Measurements from ENCODE around the gene MBD4. TPM values are rescaled to one million over a fixed set of nuclear protein-coding genes. Genes with fewer than 3 reads are reported as not detected.
A peak's percentile ranks its signal among the peaks of the same experiment; 100 is the strongest.

Gene MBD4
- total RNA-seq, 1 donor from 2014 or later: 22.8 TPM

- Histone ChIP-seq H3K79me2 (ENCODE audit: insufficient read depth, low read length) (peaks cover 35% of the 10 kb centered on the region), H3K9me3 (ENCODE audit: insufficient read depth, low read depth, low read length) (no peaks in the 10 kb centered on the region), H2AFZ (ENCODE audit: low read depth, low read length) (no peak overlapping the region), H3K4me3 (ENCODE audit: insufficient read depth, low read depth, low read length) (no peak overlapping the region), H3K4me2 (ENCODE audit: low read length) (no peak overlapping the region), H3K36me3 (ENCODE audit: insufficient read depth, low read length) (no peaks in the 10 kb centered on the region), H3K4me1 (ENCODE audit: insufficient read depth, low read length) (peaks cover 18% of the 10 kb centered on the region), H3K9ac (ENCODE audit: low read length) (no peak overlapping the region), H3K27ac (ENCODE audit: low read depth, low read length) (no peak overlapping the region), H3K27me3 (ENCODE audit: insufficient read depth, low read length) (no peaks in the 10 kb centered on the region), H4K20me1 (ENCODE audit: insufficient read depth, low read length) (peaks cover 4% of the 10 kb centered on the region)
- Mint-ChIP-seq H3K9me3 (ENCODE audit: unreplicated experiment) (no peaks in the 10 kb centered on the region), H3K4me1 (ENCODE audit: low read depth, unreplicated experiment) (peaks cover 26% of the 10 kb centered on the region), H3K4me3 (ENCODE audit: unreplicated experiment) (no peak overlapping the region), H3K27me3 (ENCODE audit: low read depth, unreplicated experiment) (no peaks in the 10 kb centered on the region), H3K27ac (ENCODE audit: unreplicated experiment) (no peak overlapping the region), H3K36me3 (ENCODE audit: low read depth, unreplicated experiment) (no peaks in the 10 kb centered on the region)
- TF ChIP-seq EZH2 (IDR thresholded peaks at IDR 0.05; ENCODE audit: insufficient read depth, low read length): no peak
- no peak for TF ChIP-seq CTCF (IDR thresholded peaks at IDR 0.05; ENCODE audit: insufficient read depth, low read depth, low read length)
- FAIRE-seq (no peak), DNase-seq (ENCODE audit: low read depth) (no peak)
Observed at GRCh38 chr3:129442947-129443346, 3.2 kb upstream of the MBD4 start.

GRCh38 chr3:129442486-129442885 lies 2.7 kb upstream of the MBD4 start:
- Mint-ChIP-seq H3K27ac (ENCODE audit: unreplicated experiment) (no peak overlapping the region), H3K36me3 (ENCODE audit: low read depth, unreplicated experiment) (no peaks in the 10 kb centered on the region), H3K4me1 (ENCODE audit: low read depth, unreplicated experiment) (peaks cover 26% of the 10 kb centered on the region), H3K9me3 (ENCODE audit: unreplicated experiment) (no peaks in the 10 kb centered on the region), H3K4me3 (ENCODE audit: unreplicated experiment) (no peak overlapping the region), H3K27me3 (ENCODE audit: low read depth, unreplicated experiment) (no peaks in the 10 kb centered on the region)
- Histone ChIP-seq H3K4me3 (ENCODE audit: insufficient read depth, low read depth, low read length) (no peak overlapping the region), H3K36me3 (ENCODE audit: insufficient read depth, low read length) (peaks cover 3% of the 10 kb centered on the region), H3K79me2 (ENCODE audit: insufficient read depth, low read length) (peaks cover 38% of the 10 kb centered on the region), H3K4me2 (ENCODE audit: low read length) (no peak overlapping the region), H3K9me3 (ENCODE audit: insufficient read depth, low read depth, low read length) (no peaks in the 10 kb centered on the region), H2AFZ (ENCODE audit: low read depth, low read length) (no peak overlapping the region), H3K27ac (ENCODE audit: low read depth, low read length) (no peak overlapping the region), H3K27me3 (ENCODE audit: insufficient read depth, low read length) (no peaks in the 10 kb centered on the region), H3K9ac (ENCODE audit: low read length) (no peak overlapping the region), H4K20me1 (ENCODE audit: insufficient read depth, low read length) (peaks cover 4% of the 10 kb centered on the region), H3K4me1 (ENCODE audit: insufficient read depth, low read length) (peaks cover 18% of the 10 kb centered on the region)
- no peak for TF ChIP-seq CTCF (IDR thresholded peaks at IDR 0.05; ENCODE audit: insufficient read depth, low read depth, low read length)
- TF ChIP-seq EZH2 (IDR thresholded peaks at IDR 0.05; ENCODE audit: insufficient read depth, low read length): no peak
- no peak for DNase-seq (ENCODE audit: low read depth)
- FAIRE-seq: no peak

GRCh38 chr3:129441782-129442181 lies 2.0 kb upstream of the MBD4 start:
- H3K4me2 ChIP-seq (ENCODE audit: low read length): peak overlapping the region; percentile 87
- peaks cover 18% of the 10 kb centered on the region for H3K4me1 ChIP-seq (ENCODE audit: insufficient read depth, low read length)
- H3K36me3 ChIP-seq (ENCODE audit: insufficient read depth, low read length): peaks cover 9% of the 10 kb centered on the region
- DNase-seq (ENCODE audit: low read depth): peak; percentile 54
- TF ChIP-seq CTCF (IDR thresholded peaks at IDR 0.05; ENCODE audit: insufficient read depth, low read depth, low read length): no peak
- H3K9me3 ChIP-seq (ENCODE audit: insufficient read depth, low read depth, low read length): no peaks in the 10 kb centered on the region
- Mint-ChIP-seq H3K27ac (ENCODE audit: unreplicated experiment) (no peak overlapping the region), H3K4me1 (ENCODE audit: low read depth, unreplicated experiment) (peaks cover 24% of the 10 kb centered on the region), H3K36me3 (ENCODE audit: low read depth, unreplicated experiment) (no peaks in the 10 kb centered on the region), H3K27me3 (ENCODE audit: low read depth, unreplicated experiment) (no peaks in the 10 kb centered on the region), H3K9me3 (ENCODE audit: unreplicated experiment) (no peaks in the 10 kb centered on the region), H3K4me3 (ENCODE audit: unreplicated experiment) (peak overlapping the region; percentile 100)
- peak overlapping the region; percentile 23 for H3K9ac ChIP-seq (ENCODE audit: low read length)
- peak overlapping the region; percentile 37 for H2AFZ ChIP-seq (ENCODE audit: low read depth, low read length)
- peak overlapping the region; percentile 8 for H3K27ac ChIP-seq (ENCODE audit: low read depth, low read length)
- H3K4me3 ChIP-seq (ENCODE audit: insufficient read depth, low read depth, low read length): no peak overlapping the region
- no peak for FAIRE-seq
- H3K27me3 ChIP-seq (ENCODE audit: insufficient read depth, low read length): no peaks in the 10 kb centered on the region
- peaks cover 40% of the 10 kb centered on the region for H3K79me2 ChIP-seq (ENCODE audit: insufficient read depth, low read length)
- H4K20me1 ChIP-seq (ENCODE audit: insufficient read depth, low read length): peaks cover 6% of the 10 kb centered on the region

All from astrocyte (in vitro differentiated cells and primary cell).